NCI-H526 (cell line): ENCODE data around the gene TRIP10.

Experiments used
- DNase-seq, 2 experiments: peaks; one replicate each; lab custom pipeline; 2025; lab: John Stamatoyannopoulos, UW

The TRIP10 gene

GRCh38 chr19:6711605-6712004, 27.9 kb upstream of the TRIP10 start:
- DNase-seq = no peak

GRCh38 chr19:6712231-6712630, 27.2 kb upstream of the TRIP10 start:
- DNase-seq = no peak

GRCh38 chr19:6712692-6713670, 26.5 kb upstream of the TRIP10 start:
- no peak for DNase-seq

- no peak for DNase-seq
Observed at GRCh38 chr19:6713773-6714692, 25.4 kb upstream of the TRIP10 start.

GRCh38 chr19:6714749-6715555, 24.5 kb upstream of the TRIP10 start:
- DNase-seq = no peak

- no peak for DNase-seq
Observed at GRCh38 chr19:6716610-6716970, 22.9 kb upstream of the TRIP10 start.

GRCh38 chr19:6717036-6717435, 22.4 kb upstream of the TRIP10 start:
- DNase-seq = no peak

GRCh38 chr19:6717441-6717971, 22.0 kb upstream of the TRIP10 start:
- DNase-seq = no peak

GRCh38 chr19:6718111-6718740, 21.3 kb upstream of the TRIP10 start:
- no peak for DNase-seq

GRCh38 chr19:6718741-6719539, 20.5 kb upstream of the TRIP10 start:
- DNase-seq = peak in 1 of 2 experiments; percentile 52

- no peak for DNase-seq
Observed at GRCh38 chr19:6719540-6719861, 20.0 kb upstream of the TRIP10 start.

GRCh38 chr19:6719992-6720368, 19.5 kb upstream of the TRIP10 start:
- DNase-seq = no peak

- DNase-seq = no peak
Observed at GRCh38 chr19:6720369-6721137, 18.9 kb upstream of the TRIP10 start, which contains the start of gene C3. Gene C3 (minus strand): TSS chr19:6720650. CDS start chr19:6720589, 61 bp downstream.

- no peak for DNase-seq
Observed at GRCh38 chr19:6721138-6721474, 18.4 kb upstream of the TRIP10 start.

GRCh38 chr19:6721773-6722172, 17.7 kb upstream of the TRIP10 start:
- no peak for DNase-seq

- DNase-seq = no peak
Observed at GRCh38 chr19:6723108-6723618, 16.3 kb upstream of the TRIP10 start.

GRCh38 chr19:6723738-6724137, 15.7 kb upstream of the TRIP10 start:
- no peak for DNase-seq

GRCh38 chr19:6724631-6725492, 14.6 kb upstream of the TRIP10 start:
- DNase-seq = no peak
